Measurements from ENCODE around the gene ECM1. TPM values are rescaled to one million over a fixed set of nuclear protein-coding genes. Genes with fewer than 3 reads are reported as not detected.

ECM1 gene
- total and polyA plus RNA-seq, 2 donors (not counting 1 experiment from before 2014, with no cell fraction given): 1.9 to 2.3 TPM

GRCh38 chr1:150477320-150477719 lies 30.6 kb upstream of the ECM1 start:
- H3K79me2 ChIP-seq (ENCODE audit: control insufficient read depth, insufficient read depth, low read length): no peaks in the 10 kb centered on the region
- H3K4me3 Mint-ChIP-seq: no peak overlapping the region
- WGBS (ENCODE audit: insufficient coverage): no CpG with 5 or more reads among the region's 1 CpG
- POLR2A ChIA-PET: no interaction called here
- H3K9me3 Mint-ChIP-seq (ENCODE audit: insufficient read depth): no peaks in the 10 kb centered on the region
- H3K4me2 ChIP-seq (replicated peaks; ENCODE audit: low read depth, low read length, poor library complexity, severe bottlenecking): no peak overlapping the region
- H3K27me3 ChIP-seq (replicated peaks in 1 of 4; ENCODE audit: control extremely low read depth in 1 of 4, control insufficient read depth in 3 of 4, insufficient read depth in 4 of 4, low read length in 3 of 4): no peaks in the 10 kb centered on the region
- H3K9ac ChIP-seq (ENCODE audit: low read length): no peak overlapping the region
- peaks cover 3 to 12% of the 10 kb centered on the region in 2 experiments for H3K36me3 ChIP-seq (replicated peaks in 1 of 2; ENCODE audit: control extremely low read depth in 1 of 2, control insufficient read depth in 1 of 2, extremely low read depth in 1 of 2, insufficient read depth in 2 of 2, low read length in 1 of 2)
- DNase-seq (no peak), ATAC-seq (ENCODE audit: low read depth) (no peak)
- no peaks in the 10 kb centered on the region for H3K4me1 ChIP-seq (ENCODE audit: control insufficient read depth in 2 of 2, insufficient read depth in 2 of 2, low read length in 2 of 2)
- intact Hi-C loops (cut with micrococcal nuclease): no loop called here
- peak overlapping the region in 1 of 2 donors; percentile 30 for H3K27ac ChIP-seq (ENCODE audit: low read length in 2 of 2)
- no peak overlapping the region for H3K4me3 ChIP-seq (ENCODE audit: control extremely low read depth in 1 of 5, extremely low read depth in 1 of 5, insufficient read depth in 1 of 5, low read depth in 2 of 5, low read length in 4 of 5)
- H2AFZ ChIP-seq (ENCODE audit: insufficient read depth, low read depth, low read length, poor library complexity, severe bottlenecking): no peak overlapping the region
- no peaks in the 10 kb centered on the region for H4K20me1 ChIP-seq (ENCODE audit: control insufficient read depth, insufficient read depth, low read length, poor library complexity, severe bottlenecking)
- H3K27ac Mint-ChIP-seq: no peak overlapping the region
- no peaks in the 10 kb centered on the region for H3K27me3 Mint-ChIP-seq
- no peaks in the 10 kb centered on the region for H3K4me1 Mint-ChIP-seq
- CTCF ChIA-PET: no interaction called here
- TF ChIP-seq EZH2 (IDR thresholded peaks at IDR 0.05; ENCODE audit: borderline replicate concordance, insufficient read depth, low read depth, low read length, poor library complexity, severe bottlenecking) (no peak), CTCF (IDR thresholded peaks at IDR 0.05) (no peak)
- H3K9me3 ChIP-seq (ENCODE audit: control extremely low read depth in 1 of 3, control insufficient read depth in 2 of 3, insufficient read depth in 1 of 3, low read length in 2 of 3): no peaks in the 10 kb centered on the region

GRCh38 chr1:150477733-150478132 lies 30.2 kb upstream of the ECM1 start:
- POLR2A ChIA-PET: no interaction called here
- WGBS (ENCODE audit: insufficient coverage): 54% methylated on average over 2 of the region's 4 CpGs

More at GRCh38 chr1:150477733-150478132, 30.2 kb upstream of the ECM1 start:
- intact Hi-C loops (cut with micrococcal nuclease): no loop called here
- Histone ChIP-seq H4K20me1 (ENCODE audit: control insufficient read depth, insufficient read depth, low read length, poor library complexity, severe bottlenecking) (no peaks in the 10 kb centered on the region), H3K4me2 (replicated peaks; ENCODE audit: low read depth, low read length, poor library complexity, severe bottlenecking) (no peak overlapping the region), H3K9me3 (ENCODE audit: control extremely low read depth in 1 of 3, control insufficient read depth in 2 of 3, insufficient read depth in 1 of 3, low read length in 2 of 3) (no peaks in the 10 kb centered on the region), H3K27me3 (replicated peaks in 1 of 4; ENCODE audit: control extremely low read depth in 1 of 4, control insufficient read depth in 3 of 4, insufficient read depth in 4 of 4, low read length in 3 of 4) (no peaks in the 10 kb centered on the region), H3K9ac (ENCODE audit: low read length) (no peak overlapping the region), H3K36me3 (replicated peaks in 1 of 2; ENCODE audit: control extremely low read depth in 1 of 2, control insufficient read depth in 1 of 2, extremely low read depth in 1 of 2, insufficient read depth in 2 of 2, low read length in 1 of 2) (peaks cover 3 to 8% of the 10 kb centered on the region in 2 experiments), H3K4me3 (ENCODE audit: control extremely low read depth in 1 of 5, extremely low read depth in 1 of 5, insufficient read depth in 1 of 5, low read depth in 2 of 5, low read length in 4 of 5) (no peak overlapping the region), H3K27ac (ENCODE audit: low read length in 2 of 2) (no peak overlapping the region), H3K79me2 (ENCODE audit: control insufficient read depth, insufficient read depth, low read length) (no peaks in the 10 kb centered on the region), H3K4me1 (ENCODE audit: control insufficient read depth in 2 of 2, insufficient read depth in 2 of 2, low read length in 2 of 2) (no peaks in the 10 kb centered on the region), H2AFZ (ENCODE audit: insufficient read depth, low read depth, low read length, poor library complexity, severe bottlenecking) (no peak overlapping the region)
- no peaks in the 10 kb centered on the region for H3K4me1 Mint-ChIP-seq
- no peak overlapping the region for H3K27ac Mint-ChIP-seq
- H3K9me3 Mint-ChIP-seq (ENCODE audit: insufficient read depth): no peaks in the 10 kb centered on the region
- no peak for TF ChIP-seq EZH2 (IDR thresholded peaks at IDR 0.05; ENCODE audit: borderline replicate concordance, insufficient read depth, low read depth, low read length, poor library complexity, severe bottlenecking)
- TF ChIP-seq CTCF (IDR thresholded peaks at IDR 0.05): no peak
- no peak overlapping the region for H3K4me3 Mint-ChIP-seq
- ATAC-seq (ENCODE audit: low read depth) (no peak), DNase-seq (no peak)
- no peaks in the 10 kb centered on the region for H3K27me3 Mint-ChIP-seq
- CTCF ChIA-PET: no interaction called here
